ENCODE data around the gene STRADA.

DNA sequence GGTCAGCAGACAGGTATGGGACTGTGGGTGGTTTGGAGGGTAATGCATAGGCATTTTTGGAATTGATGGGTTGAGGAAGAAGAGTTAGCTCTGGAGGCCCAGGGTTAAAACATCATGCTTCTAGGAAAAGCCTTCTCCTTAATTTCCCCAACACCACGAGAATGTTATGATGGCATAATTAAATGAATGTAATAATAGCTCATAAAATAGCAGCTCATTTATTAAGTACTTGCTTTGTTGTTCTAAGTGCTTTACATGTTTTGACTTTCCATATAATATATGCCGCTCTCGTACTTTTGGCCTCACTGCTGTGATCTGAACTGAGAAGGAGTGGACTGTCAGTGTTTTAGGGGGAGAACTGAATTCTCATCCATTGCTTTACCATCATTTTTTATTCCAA is 56.0 kb downstream of the STRADA start:
- no peak for TF ChIP-seq YY1 (IDR thresholded peaks at IDR 0.05; ENCODE audit: insufficient read depth, insufficient read length)
- TF ChIP-seq ZNF274 (IDR thresholded peaks at IDR 0.05; ENCODE audit: low read depth, low read length): no peak
